IPS DF 6.9 (cell line): Measurements from ENCODE around the gene RHEX.

Source experiments
- DNase-seq: peaks from one replicate; pipeline ENCODE4 v3.0.0-alpha.2; 2013; ENCODE audit warnings: low read depth, low spot score
- H3K27ac ChIP-seq: one replicate; pipeline ENCODE4 v1.5.1; 2013; ENCODE audit warnings: low read length, control low read depth
- H3K27me3 ChIP-seq: 2 replicates; pipeline ENCODE4 v1.6.1; 2013; ENCODE audit warnings: mild to moderate bottlenecking, low read length; ENCODE audit not compliant: control insufficient read depth, insufficient read depth
- H3K36me3 ChIP-seq: 2 replicates; pipeline ENCODE4 v1.6.1; 2013; ENCODE audit warnings: low read length; ENCODE audit not compliant: control insufficient read depth, insufficient read depth
- H3K4me1 ChIP-seq: 2 replicates; pipeline ENCODE4 v1.6.1; 2013; ENCODE audit warnings: low read length; ENCODE audit not compliant: control insufficient read depth, insufficient read depth
- H3K4me3 ChIP-seq: 2 replicates; pipeline ENCODE4 v1.5.1; 2013; ENCODE audit warnings: mild to moderate bottlenecking, low read length
- H3K9me3 ChIP-seq: 2 replicates; pipeline ENCODE4 v1.6.1; 2013; ENCODE audit warnings: low read length, inconsistent platforms; ENCODE audit not compliant: control insufficient read depth, insufficient read depth
- WGBS: extraction: QIAGEN DNeasy Blood & Tissue Kit; methylation state at CpG from one replicate; pipeline ENCODE4 v1.1.7; 2013; ENCODE audit warnings: mixed read lengths, missing lambda C conversion rate; ENCODE audit not compliant: insufficient read length, insufficient coverage; 5-methylcytosine and 5-hydroxymethylcytosine counted together

The RHEX gene

DNA sequence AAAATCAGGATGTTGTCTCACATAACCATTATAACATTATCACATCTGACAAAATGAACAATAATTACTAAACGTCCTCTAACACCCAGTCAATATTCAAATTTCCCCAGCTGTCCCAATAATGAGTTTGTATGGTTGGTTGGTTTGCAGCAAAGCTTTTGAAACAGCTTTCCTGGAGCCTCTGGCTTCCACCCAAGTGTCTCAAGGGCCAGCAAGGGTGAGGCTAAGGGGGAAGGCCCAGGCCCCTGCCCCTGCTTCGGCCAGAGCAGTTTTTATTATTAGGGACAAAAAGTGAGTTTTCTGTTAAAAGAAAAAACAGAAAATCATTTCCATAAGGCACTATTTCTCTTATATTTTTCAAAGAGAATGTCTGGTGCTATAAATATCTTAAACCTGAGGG, 83.3 kb downstream of the RHEX start:
- no peaks in the 10 kb centered on the region for H3K9me3 ChIP-seq
- H3K4me3 ChIP-seq, result no peak overlapping the region
- no peak for DNase-seq
- 100% methylated on average over 1 of the region's 2 CpGs for WGBS
- H3K4me1 ChIP-seq, result no peaks in the 10 kb centered on the region
- H3K36me3 ChIP-seq, result no peaks in the 10 kb centered on the region
- H3K27me3 ChIP-seq, result no peaks in the 10 kb centered on the region
- H3K27ac ChIP-seq, result no peak overlapping the region

DNA sequence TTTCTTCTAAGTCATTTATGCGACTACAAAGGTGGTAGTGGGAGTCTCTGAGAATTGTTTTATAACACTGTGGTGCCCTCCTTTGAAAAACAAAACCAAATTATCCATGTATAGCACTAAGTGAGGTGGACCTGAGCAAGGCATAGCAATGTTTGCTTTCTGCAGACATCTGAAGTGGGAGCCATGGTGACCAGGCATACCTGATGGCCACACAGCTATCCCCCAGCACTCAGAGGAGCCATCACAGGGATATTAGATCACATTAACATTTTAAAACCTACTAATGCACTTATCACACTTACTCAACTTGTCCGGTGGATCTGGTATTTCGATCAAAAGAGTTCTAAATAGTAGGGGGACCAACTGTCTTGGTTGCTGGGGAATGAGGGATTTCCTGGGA, 89.0 kb downstream of the RHEX start:
- WGBS, result no CpG with 5 or more reads among the region's 3 CpGs
- Histone ChIP-seq H3K36me3 (no peaks in the 10 kb centered on the region), H3K9me3 (no peaks in the 10 kb centered on the region), H3K4me3 (no peak overlapping the region), H3K27me3 (no peaks in the 10 kb centered on the region), H3K27ac (no peak overlapping the region), H3K4me1 (no peaks in the 10 kb centered on the region)
- DNase-seq, result no peak

DNA sequence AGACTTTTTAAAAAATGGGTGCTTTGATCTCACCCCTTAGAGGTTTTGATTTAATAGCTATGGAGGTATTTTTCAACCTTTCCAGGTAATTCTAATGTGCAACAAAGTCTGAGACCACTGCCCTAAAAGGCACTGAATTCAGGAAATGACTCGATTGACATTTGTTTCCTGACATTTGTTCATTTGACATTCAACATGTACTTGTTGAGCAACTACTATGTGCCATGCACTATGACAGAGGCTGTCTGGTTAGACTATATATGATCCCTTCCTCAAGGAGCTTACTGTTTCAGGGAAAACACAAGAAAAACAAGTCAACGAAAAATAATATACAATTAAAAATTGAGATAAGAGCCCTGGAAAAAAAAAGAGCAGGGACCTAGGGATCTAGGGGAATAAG, 89.8 kb downstream of the RHEX start:
- Histone ChIP-seq H3K27ac (no peak overlapping the region), H3K36me3 (no peaks in the 10 kb centered on the region), H3K9me3 (no peaks in the 10 kb centered on the region), H3K4me1 (no peaks in the 10 kb centered on the region), H3K27me3 (no peaks in the 10 kb centered on the region), H3K4me3 (no peak overlapping the region)
- no CpG with 5 or more reads among the region's 2 CpGs for WGBS
- no peak for DNase-seq

DNA sequence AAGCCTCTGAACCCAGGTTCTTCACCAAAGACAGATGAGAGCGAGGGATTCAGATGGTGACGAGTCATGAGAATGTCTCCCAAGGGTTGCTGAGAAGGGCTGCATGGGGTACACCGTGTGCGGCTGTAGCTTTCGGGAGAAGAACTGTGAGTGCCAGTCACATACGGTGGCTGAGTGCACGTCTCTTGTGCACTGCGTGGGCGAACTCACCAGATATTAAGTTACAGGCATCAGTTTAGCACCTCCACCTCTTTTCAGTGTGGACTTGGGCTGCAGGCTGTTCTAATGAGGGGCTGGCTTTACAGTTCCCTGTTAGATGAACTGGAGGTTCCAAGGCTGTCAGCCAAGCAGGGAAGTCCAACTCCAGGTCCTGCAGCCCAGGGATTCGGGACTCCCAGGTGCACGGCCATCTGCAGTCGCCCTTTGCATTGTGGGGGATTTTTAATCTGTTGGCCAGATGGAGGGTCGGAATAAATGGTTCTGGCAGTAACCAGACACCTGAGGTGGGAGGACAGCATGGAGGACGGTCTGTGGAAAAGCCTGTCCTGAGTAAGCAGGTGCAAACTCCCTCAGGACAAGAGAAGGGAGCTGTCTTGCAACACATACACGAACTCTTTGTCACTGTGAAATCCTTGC, 90.7 kb downstream of the RHEX start:
- H3K27me3 ChIP-seq, result no peaks in the 10 kb centered on the region
- no peaks in the 10 kb centered on the region for H3K4me1 ChIP-seq
- H3K36me3 ChIP-seq, result no peaks in the 10 kb centered on the region
- H3K4me3 ChIP-seq, result no peak overlapping the region
- no peak overlapping the region for H3K27ac ChIP-seq
- DNase-seq, result no peak
- no peaks in the 10 kb centered on the region for H3K9me3 ChIP-seq
- no CpG with 5 or more reads among the region's 15 CpGs for WGBS

DNA sequence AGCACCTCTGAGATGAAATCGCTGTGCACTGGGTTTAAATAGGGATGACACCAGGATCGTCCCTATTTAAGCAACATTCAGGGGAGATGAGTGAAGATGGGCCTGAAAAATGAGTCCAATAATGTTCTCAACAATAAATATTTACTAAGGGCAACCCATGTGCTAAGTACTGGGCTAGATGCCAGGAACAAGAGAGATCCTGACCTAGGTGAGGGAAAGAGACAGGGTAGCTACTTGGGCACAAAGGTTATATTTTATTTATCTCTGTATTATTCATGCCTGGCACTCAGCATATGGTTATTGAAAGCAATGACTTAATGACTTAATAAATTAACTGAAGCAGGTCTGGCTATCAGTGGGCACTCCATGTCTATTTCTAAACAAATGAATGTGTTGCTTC, 91.6 kb downstream of the RHEX start:
- H3K27me3 ChIP-seq, result no peaks in the 10 kb centered on the region
- no peak for DNase-seq
- H3K9me3 ChIP-seq, result no peaks in the 10 kb centered on the region
- whole genome bisulfite sequencing, result no CpG with 5 or more reads among the region's 2 CpGs
- H3K4me3 ChIP-seq, result no peak overlapping the region
- H3K4me1 ChIP-seq, result no peaks in the 10 kb centered on the region
- H3K27ac ChIP-seq, result no peak overlapping the region
- no peaks in the 10 kb centered on the region for H3K36me3 ChIP-seq

DNA sequence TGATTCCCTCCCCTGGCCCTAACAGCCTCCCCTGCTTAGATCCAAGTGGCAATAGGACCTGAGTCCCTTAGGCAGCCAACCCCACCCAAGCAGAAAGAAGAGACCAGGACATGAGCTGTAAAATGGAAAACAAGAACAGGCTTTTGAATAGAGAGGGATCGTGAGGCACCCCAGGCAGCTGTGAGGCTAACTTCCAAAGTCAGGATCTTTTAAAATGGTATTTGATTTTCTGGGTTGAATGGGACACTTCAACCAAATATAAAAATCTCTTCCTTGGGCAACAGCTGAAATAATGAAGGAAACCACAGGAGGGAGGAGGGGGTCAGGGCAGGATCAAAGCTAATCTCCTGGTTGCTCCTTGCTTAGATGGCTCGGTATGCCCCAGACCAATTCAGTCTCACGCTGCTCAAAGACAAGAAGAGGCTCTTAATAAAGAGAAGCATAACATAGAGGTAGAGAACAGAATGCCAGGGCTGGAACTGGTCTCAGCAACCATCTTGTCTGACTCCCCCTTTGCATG, 92.9 kb downstream of the RHEX start:
- no peak overlapping the region for H3K27ac ChIP-seq
- H3K27me3 ChIP-seq, result no peaks in the 10 kb centered on the region
- WGBS, result no CpG with 5 or more reads among the region's 3 CpGs
- H3K9me3 ChIP-seq, result no peaks in the 10 kb centered on the region
- no peak overlapping the region for H3K4me3 ChIP-seq
- DNase-seq, result no peak
- H3K4me1 ChIP-seq, result no peaks in the 10 kb centered on the region
- no peaks in the 10 kb centered on the region for H3K36me3 ChIP-seq
